ENCODE data around the gene RNF39.
A peak's percentile ranks its signal among the peaks of the same experiment; 100 is the strongest.
"Not testable (repeated sequence)": the region's sequence is repeated elsewhere in the genome, so short reads cannot be mapped to it uniquely, and the experiment has no call there.

RNF39 gene

GRCh38 chr6:30075094-30075789 is at the start of gene RNF39:
Gene RNF39 (minus strand): TSS chr6:30075769. CDS start chr6:30075585, 184 bp downstream.
- no peak for FAIRE-seq
- DNase-seq (ENCODE audit: insufficient read length, low spot score) = no peak

GRCh38 chr6:30122515-30122914 is 46.9 kb upstream of the RNF39 start:
- FAIRE-seq (no peak), DNase-seq (ENCODE audit: insufficient read length, low spot score) (no peak)

GRCh38 chr6:30121446-30122366 is 46.1 kb upstream of the RNF39 start:
- FAIRE-seq (no peak), DNase-seq (ENCODE audit: insufficient read length, low spot score) (no peak)

GRCh38 chr6:30118691-30119090 is 43.1 kb upstream of the RNF39 start:
- not testable (repeated sequence) for FAIRE-seq; DNase-seq (ENCODE audit: insufficient read length, low spot score)

GRCh38 chr6:30116724-30117123 is 41.2 kb upstream of the RNF39 start:
- FAIRE-seq (no peak), DNase-seq (ENCODE audit: insufficient read length, low spot score) (no peak)

- FAIRE-seq (no peak), DNase-seq (ENCODE audit: insufficient read length, low spot score) (no peak)
Measured at GRCh38 chr6:30113841-30114240, 38.3 kb upstream of the RNF39 start.

GRCh38 chr6:30113003-30113759 is 37.6 kb upstream of the RNF39 start, which contains the start of gene TRIM31:
Gene TRIM31 (minus strand): TSS chr6:30113090. CDS start chr6:30112805, 285 bp downstream.
- no peak for FAIRE-seq

GRCh38 chr6:30112402-30112994 is 36.9 kb upstream of the RNF39 start:
- DNase-seq (ENCODE audit: insufficient read length, low spot score) (no peak), FAIRE-seq (no peak)

More at GRCh38 chr6:30113003-30113759, 37.6 kb upstream of the RNF39 start, which contains the start of gene TRIM31:
- no peak for DNase-seq (ENCODE audit: insufficient read length, low spot score)

GRCh38 chr6:30111266-30111856 is 35.8 kb upstream of the RNF39 start:
- peak; percentile 26 for FAIRE-seq
- no peak for DNase-seq (ENCODE audit: insufficient read length, low spot score)

- DNase-seq (ENCODE audit: insufficient read length, low spot score) (no peak), FAIRE-seq (no peak)
Measured at GRCh38 chr6:30104661-30105060, 29.1 kb upstream of the RNF39 start.

GRCh38 chr6:30103872-30104179 is 28.3 kb upstream of the RNF39 start:
- FAIRE-seq = no peak
- no peak for DNase-seq (ENCODE audit: insufficient read length, low spot score)

- FAIRE-seq = no peak
- DNase-seq (ENCODE audit: insufficient read length, low spot score) = peak; percentile 89
Measured at GRCh38 chr6:30102970-30103871, 27.7 kb upstream of the RNF39 start.

GRCh38 chr6:30102414-30102969 is 26.9 kb upstream of the RNF39 start:
- FAIRE-seq (no peak), DNase-seq (ENCODE audit: insufficient read length, low spot score) (no peak)

- FAIRE-seq (no peak), DNase-seq (ENCODE audit: insufficient read length, low spot score) (peak; percentile 85)
Measured at GRCh38 chr6:30101444-30102413, 26.2 kb upstream of the RNF39 start.

GRCh38 chr6:30100585-30101443 is 25.2 kb upstream of the RNF39 start:
- no peak for FAIRE-seq
- DNase-seq (ENCODE audit: insufficient read length, low spot score) = no peak

GRCh38 chr6:30100154-30100553 is 24.6 kb upstream of the RNF39 start:
- DNase-seq (ENCODE audit: insufficient read length, low spot score) = no peak

More at GRCh38 chr6:30100154-30100553, 24.6 kb upstream of the RNF39 start:
- no peak for FAIRE-seq

Measured in HTR-8/SVneo (cell line).